ENCODE measurements around the gene ZNRF4. TPM values are rescaled to one million over a fixed set of nuclear protein-coding genes. Genes with fewer than 3 reads are reported as not detected.

ZNRF4 gene
- total and polyA plus RNA-seq, 2 donors from 2014 or later: not detected

- no peak for DNase-seq
- FAIRE-seq: no peak
- no peak for TF ChIP-seq CTCF (IDR thresholded peaks at IDR 0.05; ENCODE audit: borderline replicate concordance, extremely low read depth, insufficient read depth)
- Histone ChIP-seq H3K9me3 (ENCODE audit: control insufficient read depth in 2 of 3, insufficient read depth in 1 of 3, low read length in 3 of 3) (no peaks in the 10 kb centered on the region), H3K27me3 (ENCODE audit: control insufficient read depth, insufficient read depth, low read length) (no peaks in the 10 kb centered on the region), H3K36me3 (ENCODE audit: control insufficient read depth in 2 of 3, insufficient read depth in 3 of 3, low read length in 3 of 3) (no peaks in the 10 kb centered on the region), H3K27ac (ENCODE audit: low read depth in 2 of 2, low read length in 2 of 2) (no peak overlapping the region), H3K4me1 (ENCODE audit: control insufficient read depth in 2 of 3, insufficient read depth in 2 of 3, low read depth in 1 of 3, low read length in 3 of 3) (no peaks in the 10 kb centered on the region), H3K9ac (ENCODE audit: low read length in 3 of 3) (no peak overlapping the region), H3K4me3 (ENCODE audit: low read length in 3 of 3) (no peak overlapping the region)
- intact Hi-C loops (cut with DNase I): no loop called here
These were observed 4.1 kb downstream of the ZNRF4 start for GRCh38 chr19:5459360-5459759.

GRCh38 chr19:5460748-5461147 is 5.5 kb downstream of the ZNRF4 start:
- no peaks in the 10 kb centered on the region for H3K27me3 ChIP-seq (ENCODE audit: control insufficient read depth, insufficient read depth, low read length)
- H3K9me3 ChIP-seq (ENCODE audit: control insufficient read depth in 2 of 3, insufficient read depth in 1 of 3, low read length in 3 of 3): no peaks in the 10 kb centered on the region
- H3K9ac ChIP-seq (ENCODE audit: low read length in 3 of 3): no peak overlapping the region
- intact Hi-C loops (cut with DNase I): no loop called here
- FAIRE-seq (no peak), DNase-seq (no peak)
- no peaks in the 10 kb centered on the region for H3K36me3 ChIP-seq (ENCODE audit: control insufficient read depth in 2 of 3, insufficient read depth in 3 of 3, low read length in 3 of 3)
- no peak overlapping the region for H3K27ac ChIP-seq (ENCODE audit: low read depth in 2 of 2, low read length in 2 of 2)
- no peak for TF ChIP-seq CTCF (IDR thresholded peaks at IDR 0.05; ENCODE audit: borderline replicate concordance, extremely low read depth, insufficient read depth)
- H3K4me1 ChIP-seq (ENCODE audit: control insufficient read depth in 2 of 3, insufficient read depth in 2 of 3, low read depth in 1 of 3, low read length in 3 of 3): no peaks in the 10 kb centered on the region
- H3K4me3 ChIP-seq (ENCODE audit: low read length in 3 of 3): no peak overlapping the region

- Histone ChIP-seq H3K27ac (ENCODE audit: low read depth in 2 of 2, low read length in 2 of 2) (no peak overlapping the region), H3K9ac (ENCODE audit: low read length in 3 of 3) (no peak overlapping the region), H3K36me3 (ENCODE audit: control insufficient read depth in 2 of 3, insufficient read depth in 3 of 3, low read length in 3 of 3) (no peaks in the 10 kb centered on the region), H3K27me3 (ENCODE audit: control insufficient read depth, insufficient read depth, low read length) (no peaks in the 10 kb centered on the region), H3K4me3 (ENCODE audit: low read length in 3 of 3) (no peak overlapping the region), H3K4me1 (ENCODE audit: control insufficient read depth in 2 of 3, insufficient read depth in 2 of 3, low read depth in 1 of 3, low read length in 3 of 3) (no peaks in the 10 kb centered on the region), H3K9me3 (ENCODE audit: control insufficient read depth in 2 of 3, insufficient read depth in 1 of 3, low read length in 3 of 3) (no peaks in the 10 kb centered on the region)
- intact Hi-C loops (cut with DNase I): no loop called here
- TF ChIP-seq CTCF (IDR thresholded peaks at IDR 0.05; ENCODE audit: borderline replicate concordance, extremely low read depth, insufficient read depth): no peak
- no peak for FAIRE-seq
- DNase-seq: no peak
These were observed 8.7 kb downstream of the ZNRF4 start for GRCh38 chr19:5463959-5464358.

GRCh38 chr19:5466072-5466471 is 10.9 kb downstream of the ZNRF4 start:
- no peak for TF ChIP-seq CTCF (IDR thresholded peaks at IDR 0.05; ENCODE audit: borderline replicate concordance, extremely low read depth, insufficient read depth)
- H3K9me3 ChIP-seq (ENCODE audit: control insufficient read depth in 2 of 3, insufficient read depth in 1 of 3, low read length in 3 of 3): no peaks in the 10 kb centered on the region
- no peaks in the 10 kb centered on the region for H3K36me3 ChIP-seq (ENCODE audit: control insufficient read depth in 2 of 3, insufficient read depth in 3 of 3, low read length in 3 of 3)
- H3K9ac ChIP-seq (ENCODE audit: low read length in 3 of 3): no peak overlapping the region
- FAIRE-seq (no peak), DNase-seq (no peak)
- no peaks in the 10 kb centered on the region for H3K4me1 ChIP-seq (ENCODE audit: control insufficient read depth in 2 of 3, insufficient read depth in 2 of 3, low read depth in 1 of 3, low read length in 3 of 3)
- intact Hi-C loops (cut with DNase I): no loop called here
- H3K27ac ChIP-seq (ENCODE audit: low read depth in 2 of 2, low read length in 2 of 2): no peak overlapping the region
- H3K27me3 ChIP-seq (ENCODE audit: control insufficient read depth, insufficient read depth, low read length): no peaks in the 10 kb centered on the region
- H3K4me3 ChIP-seq (ENCODE audit: low read length in 3 of 3): no peak overlapping the region
